Measurements from ENCODE around the gene SPRED2. TPM values are rescaled to one million over a fixed set of nuclear protein-coding genes. Genes with fewer than 3 reads are reported as not detected.

SPRED2 gene
- total and polyA plus RNA-seq, 4 donors, result 6.7 to 7.5 (median 7.1) TPM

DNA sequence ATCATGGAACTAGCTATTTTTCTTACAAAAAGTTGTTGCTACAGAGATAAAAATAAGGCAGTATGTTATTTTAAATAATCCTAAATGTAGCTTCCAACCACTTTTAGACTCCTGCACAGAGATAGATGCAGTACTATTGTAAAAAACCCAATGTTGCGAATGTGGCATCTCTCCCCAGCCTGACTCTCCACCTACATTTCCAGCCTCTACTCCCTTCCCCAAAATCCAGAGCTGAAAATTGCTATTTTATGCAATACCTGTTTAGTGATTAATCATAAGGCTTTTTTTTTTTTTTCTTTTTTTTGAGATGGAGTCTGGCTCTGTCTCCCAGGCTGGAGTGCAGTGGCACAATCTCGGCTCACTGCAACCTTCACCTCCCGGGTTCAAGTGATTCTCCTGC lies 39.4 kb downstream of the SPRED2 start:
- Histone ChIP-seq H3K27me3 (ENCODE audit: control insufficient read depth in 4 of 4, insufficient read depth in 4 of 4, low read length in 3 of 4) (no peaks in the 10 kb centered on the region), H3K9me3 (ENCODE audit: control insufficient read depth in 4 of 4, low read length in 3 of 4) (no peaks in the 10 kb centered on the region), H3K9ac (ENCODE audit: low read depth in 1 of 2, low read length in 2 of 2) (no peak overlapping the region), H3K36me3 (ENCODE audit: control insufficient read depth in 4 of 4, insufficient read depth in 3 of 4, low read depth in 1 of 4, low read length in 3 of 4) (no peaks in the 10 kb centered on the region), H3K27ac (ENCODE audit: low read depth in 1 of 2, low read length in 2 of 2) (no peak overlapping the region), H3K4me3 (ENCODE audit: low read depth in 1 of 3, low read length in 3 of 3) (no peak overlapping the region), H3K4me1 (ENCODE audit: control insufficient read depth in 4 of 4, insufficient read depth in 4 of 4, low read length in 3 of 4) (peaks cover 13 to 45% (median 28%) of the 10 kb centered on the region in 4 donors)
- 96% methylated on average over 3 of the region's 3 CpGs for WGBS
- TF ChIP-seq, protein P1, sequence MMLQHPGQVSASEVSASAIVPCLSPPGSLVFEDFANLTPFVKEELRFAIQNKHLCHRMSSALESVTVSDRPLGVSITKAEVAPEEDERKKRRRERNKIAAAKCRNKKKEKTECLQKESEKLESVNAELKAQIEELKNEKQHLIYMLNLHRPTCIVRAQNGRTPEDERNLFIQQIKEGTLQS (IDR thresholded peaks at IDR 0.05), result no peak
- DNase-seq (ENCODE audit: low spot score), result no peak

DNA sequence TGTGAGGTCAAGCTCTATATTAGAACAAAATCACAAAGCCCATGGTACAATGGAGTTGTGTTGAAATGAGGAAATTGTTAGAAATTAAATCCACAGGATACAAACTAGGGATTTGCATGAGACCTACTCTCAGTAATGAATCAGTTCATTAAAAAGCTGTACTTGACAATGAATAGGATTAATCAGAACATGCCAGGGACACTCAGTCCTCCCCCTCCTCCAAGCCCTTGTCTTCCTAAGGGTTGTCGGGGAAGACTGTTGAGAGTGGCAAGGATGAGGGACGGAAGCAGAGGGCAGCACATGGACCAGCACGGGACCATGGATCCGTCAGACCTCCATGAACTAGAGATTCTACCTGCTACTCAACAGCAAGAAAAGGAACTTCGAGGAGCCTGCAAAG lies 39.8 kb downstream of the SPRED2 start:
- WGBS, result 96% methylated on average over 5 of the region's 5 CpGs
- H3K9ac ChIP-seq (ENCODE audit: low read depth in 1 of 2, low read length in 2 of 2), result no peak overlapping the region
- no peaks in the 10 kb centered on the region for H3K9me3 ChIP-seq (ENCODE audit: control insufficient read depth in 4 of 4, low read length in 3 of 4)
- peaks cover 13 to 41% (median 28%) of the 10 kb centered on the region in 4 donors for H3K4me1 ChIP-seq (ENCODE audit: control insufficient read depth in 4 of 4, insufficient read depth in 4 of 4, low read length in 3 of 4)
- H3K27ac ChIP-seq (ENCODE audit: low read depth in 1 of 2, low read length in 2 of 2), result no peak overlapping the region
- TF ChIP-seq GABPA (IDR thresholded peaks at IDR 0.05 in 1 of 2, conservative IDR thresholded peaks at IDR 0.05 in 1 of 2), result no peak
- TF ChIP-seq, protein P2, sequence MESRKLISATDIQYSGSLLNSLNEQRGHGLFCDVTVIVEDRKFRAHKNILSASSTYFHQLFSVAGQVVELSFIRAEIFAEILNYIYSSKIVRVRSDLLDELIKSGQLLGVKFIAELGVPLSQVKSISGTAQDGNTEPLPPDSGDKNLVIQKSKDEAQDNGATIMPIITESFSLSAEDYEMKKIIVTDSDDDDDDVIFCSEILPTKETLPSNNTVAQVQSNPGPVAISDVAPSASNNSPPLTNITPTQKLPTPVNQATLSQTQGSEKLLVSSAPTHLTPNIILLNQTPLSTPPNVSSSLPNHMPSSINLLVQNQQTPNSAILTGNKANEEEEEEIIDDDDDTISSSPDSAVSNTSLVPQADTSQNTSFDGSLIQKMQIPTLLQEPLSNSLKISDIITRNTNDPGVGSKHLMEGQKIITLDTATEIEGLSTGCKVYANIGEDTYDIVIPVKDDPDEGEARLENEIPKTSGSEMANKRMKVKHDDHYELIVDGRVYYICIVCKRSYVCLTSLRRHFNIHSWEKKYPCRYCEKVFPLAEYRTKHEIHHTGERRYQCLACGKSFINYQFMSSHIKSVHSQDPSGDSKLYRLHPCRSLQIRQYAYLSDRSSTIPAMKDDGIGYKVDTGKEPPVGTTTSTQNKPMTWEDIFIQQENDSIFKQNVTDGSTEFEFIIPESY (IDR thresholded peaks at IDR 0.05), result no peak
- TF ChIP-seq, protein P3, sequence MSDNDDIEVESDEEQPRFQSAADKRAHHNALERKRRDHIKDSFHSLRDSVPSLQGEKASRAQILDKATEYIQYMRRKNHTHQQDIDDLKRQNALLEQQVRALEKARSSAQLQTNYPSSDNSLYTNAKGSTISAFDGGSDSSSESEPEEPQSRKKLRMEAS (IDR thresholded peaks at IDR 0.05), result no peak
- no peak for TF ChIP-seq YY1 (IDR thresholded peaks at IDR 0.05)
- no peak for TF ChIP-seq SP1 (IDR thresholded peaks at IDR 0.05)
- TF ChIP-seq, protein P4, sequence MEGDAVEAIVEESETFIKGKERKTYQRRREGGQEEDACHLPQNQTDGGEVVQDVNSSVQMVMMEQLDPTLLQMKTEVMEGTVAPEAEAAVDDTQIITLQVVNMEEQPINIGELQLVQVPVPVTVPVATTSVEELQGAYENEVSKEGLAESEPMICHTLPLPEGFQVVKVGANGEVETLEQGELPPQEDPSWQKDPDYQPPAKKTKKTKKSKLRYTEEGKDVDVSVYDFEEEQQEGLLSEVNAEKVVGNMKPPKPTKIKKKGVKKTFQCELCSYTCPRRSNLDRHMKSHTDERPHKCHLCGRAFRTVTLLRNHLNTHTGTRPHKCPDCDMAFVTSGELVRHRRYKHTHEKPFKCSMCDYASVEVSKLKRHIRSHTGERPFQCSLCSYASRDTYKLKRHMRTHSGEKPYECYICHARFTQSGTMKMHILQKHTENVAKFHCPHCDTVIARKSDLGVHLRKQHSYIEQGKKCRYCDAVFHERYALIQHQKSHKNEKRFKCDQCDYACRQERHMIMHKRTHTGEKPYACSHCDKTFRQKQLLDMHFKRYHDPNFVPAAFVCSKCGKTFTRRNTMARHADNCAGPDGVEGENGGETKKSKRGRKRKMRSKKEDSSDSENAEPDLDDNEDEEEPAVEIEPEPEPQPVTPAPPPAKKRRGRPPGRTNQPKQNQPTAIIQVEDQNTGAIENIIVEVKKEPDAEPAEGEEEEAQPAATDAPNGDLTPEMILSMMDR (IDR thresholded peaks at IDR 0.05; ENCODE audit: low read depth, low read length, missing input control), result no peak
- no peak for TF ChIP-seq HNF4G (IDR thresholded peaks at IDR 0.05)
- TF ChIP-seq TAF1 (conservative IDR thresholded peaks at IDR 0.05), result no peak
- no peak for TF ChIP-seq RAD21 (IDR thresholded peaks at IDR 0.05)
- TF ChIP-seq, protein P5, sequence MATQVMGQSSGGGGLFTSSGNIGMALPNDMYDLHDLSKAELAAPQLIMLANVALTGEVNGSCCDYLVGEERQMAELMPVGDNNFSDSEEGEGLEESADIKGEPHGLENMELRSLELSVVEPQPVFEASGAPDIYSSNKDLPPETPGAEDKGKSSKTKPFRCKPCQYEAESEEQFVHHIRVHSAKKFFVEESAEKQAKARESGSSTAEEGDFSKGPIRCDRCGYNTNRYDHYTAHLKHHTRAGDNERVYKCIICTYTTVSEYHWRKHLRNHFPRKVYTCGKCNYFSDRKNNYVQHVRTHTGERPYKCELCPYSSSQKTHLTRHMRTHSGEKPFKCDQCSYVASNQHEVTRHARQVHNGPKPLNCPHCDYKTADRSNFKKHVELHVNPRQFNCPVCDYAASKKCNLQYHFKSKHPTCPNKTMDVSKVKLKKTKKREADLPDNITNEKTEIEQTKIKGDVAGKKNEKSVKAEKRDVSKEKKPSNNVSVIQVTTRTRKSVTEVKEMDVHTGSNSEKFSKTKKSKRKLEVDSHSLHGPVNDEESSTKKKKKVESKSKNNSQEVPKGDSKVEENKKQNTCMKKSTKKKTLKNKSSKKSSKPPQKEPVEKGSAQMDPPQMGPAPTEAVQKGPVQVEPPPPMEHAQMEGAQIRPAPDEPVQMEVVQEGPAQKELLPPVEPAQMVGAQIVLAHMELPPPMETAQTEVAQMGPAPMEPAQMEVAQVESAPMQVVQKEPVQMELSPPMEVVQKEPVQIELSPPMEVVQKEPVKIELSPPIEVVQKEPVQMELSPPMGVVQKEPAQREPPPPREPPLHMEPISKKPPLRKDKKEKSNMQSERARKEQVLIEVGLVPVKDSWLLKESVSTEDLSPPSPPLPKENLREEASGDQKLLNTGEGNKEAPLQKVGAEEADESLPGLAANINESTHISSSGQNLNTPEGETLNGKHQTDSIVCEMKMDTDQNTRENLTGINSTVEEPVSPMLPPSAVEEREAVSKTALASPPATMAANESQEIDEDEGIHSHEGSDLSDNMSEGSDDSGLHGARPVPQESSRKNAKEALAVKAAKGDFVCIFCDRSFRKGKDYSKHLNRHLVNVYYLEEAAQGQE (IDR thresholded peaks at IDR 0.05), result no peak
- no peak for TF ChIP-seq RXRA (IDR thresholded peaks at IDR 0.05)
- TF ChIP-seq, protein P1 (IDR thresholded peaks at IDR 0.05), result no peak
- TF ChIP-seq HNF4A (conservative IDR thresholded peaks at IDR 0.05), result no peak
- no peak for TF ChIP-seq JUND (IDR thresholded peaks at IDR 0.05)
- TF ChIP-seq NR2F2 (IDR thresholded peaks at IDR 0.05), result no peak
- TF ChIP-seq FOXA2 (IDR thresholded peaks at IDR 0.05), result no peak
- no peak for TF ChIP-seq EGR1 (IDR thresholded peaks at IDR 0.05; ENCODE audit: low read depth in 2 of 2)
- TF ChIP-seq FOXA1 (IDR thresholded peaks at IDR 0.05), result no peak
- no peaks in the 10 kb centered on the region for H3K36me3 ChIP-seq (ENCODE audit: control insufficient read depth in 4 of 4, insufficient read depth in 3 of 4, low read depth in 1 of 4, low read length in 3 of 4)
- no peaks in the 10 kb centered on the region for H3K27me3 ChIP-seq (ENCODE audit: control insufficient read depth in 4 of 4, insufficient read depth in 4 of 4, low read length in 3 of 4)
- H3K4me3 ChIP-seq (ENCODE audit: low read depth in 1 of 3, low read length in 3 of 3), result no peak overlapping the region
- no peak for DNase-seq (ENCODE audit: low spot score)
